HepG2 (cell line): ENCODE data around the gene CTIF.

Experiments
- ESRRA ChIP-seq: sonication (generic); formaldehyde crosslinking; IDR thresholded peaks from 2 replicates; pipeline ENCODE4 v1.5.1; 2020; ENCODE audit warnings: mild to moderate bottlenecking, low read depth, missing genetic modification reagents
- MAFG ChIP-seq: sonication (generic); formaldehyde crosslinking; IDR thresholded peaks from 2 replicates; pipeline ENCODE4 v1.5.1; 2020; ENCODE audit warnings: mild to moderate bottlenecking, missing genetic modification reagents
- NRL ChIP-seq: sonication (generic); formaldehyde crosslinking; IDR thresholded peaks from 2 replicates; pipeline ENCODE4 v1.5.0; 2020; ENCODE audit warnings: missing genetic modification reagents, mild to moderate bottlenecking, moderate library complexity, borderline replicate concordance
- POLR2G ChIP-seq: fragments of 200-400 bp; formaldehyde crosslinking; IDR thresholded peaks from 2 replicates; pipeline ENCODE4 v1.6.1; 2018; ENCODE audit warnings: mild to moderate bottlenecking, low read depth, low read length, moderate library complexity
- SIN3B ChIP-seq: fragments of 150-350 bp; IDR thresholded peaks from 2 replicates; pipeline ENCODE4 v1.6.1; 2014; ENCODE audit warnings: low read length
- SP1 ChIP-seq, 2 experiments: fragments of 450-650 bp in 1 of 2; sonication (generic) in 1 of 2; formaldehyde crosslinking in 1 of 2; IDR thresholded peaks; 2 replicates each; pipeline versions ENCODE4 v1.4.0 to v1.6.1; 2016 to 2020; ENCODE audit warnings: missing genetic modification reagents in 1 of 2
- YY1 ChIP-seq: IDR thresholded peaks from 2 replicates; pipeline ENCODE4 v1.6.1; 2011; ENCODE audit warnings: low read length, low read depth, moderate library complexity, mild to moderate bottlenecking; ENCODE audit not compliant: insufficient read depth, insufficient replicate concordance
- TF ChIP-seq, protein P1 (sequence below): sonication (generic); formaldehyde crosslinking; IDR thresholded peaks from 2 replicates; pipeline ENCODE4 v1.5.0; 2020; ENCODE audit warnings: mild to moderate bottlenecking, missing genetic modification reagents, moderate library complexity

DNA sequence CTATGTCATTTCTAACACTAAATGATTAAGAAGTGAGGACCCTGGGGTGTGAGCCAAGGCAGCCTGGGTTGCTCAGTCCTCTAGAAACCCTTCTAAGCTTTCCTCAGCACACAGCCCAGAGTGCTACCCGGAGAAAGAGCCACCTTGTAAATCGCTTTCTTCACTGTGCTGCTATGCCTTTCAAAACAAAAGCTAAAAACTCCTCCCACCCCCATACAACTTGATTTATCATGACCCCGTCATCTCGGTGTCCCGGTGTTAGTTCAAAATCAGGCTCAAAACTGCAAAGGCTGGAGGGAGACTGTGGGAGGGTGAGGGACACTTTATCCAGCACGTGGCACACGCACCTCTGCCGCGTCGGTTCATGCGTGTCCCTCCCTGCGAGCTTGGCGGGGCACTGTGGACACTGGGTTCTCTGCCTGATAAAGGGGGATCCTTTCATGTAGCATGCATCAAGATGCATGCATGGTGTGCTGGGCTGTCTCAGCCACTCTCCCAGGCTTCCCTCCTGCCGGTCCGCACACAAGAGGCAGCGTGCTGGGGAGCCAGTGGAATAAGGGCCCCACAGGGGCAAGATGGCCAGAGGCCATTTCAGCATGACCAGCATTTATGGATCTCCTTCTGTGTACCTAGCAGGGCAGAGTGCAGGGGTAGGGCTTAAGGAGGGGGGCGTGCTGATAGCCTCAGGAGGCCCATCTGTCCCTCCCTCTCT lies 241.5 kb downstream of the CTIF start:
- TF ChIP-seq, protein P1, sequence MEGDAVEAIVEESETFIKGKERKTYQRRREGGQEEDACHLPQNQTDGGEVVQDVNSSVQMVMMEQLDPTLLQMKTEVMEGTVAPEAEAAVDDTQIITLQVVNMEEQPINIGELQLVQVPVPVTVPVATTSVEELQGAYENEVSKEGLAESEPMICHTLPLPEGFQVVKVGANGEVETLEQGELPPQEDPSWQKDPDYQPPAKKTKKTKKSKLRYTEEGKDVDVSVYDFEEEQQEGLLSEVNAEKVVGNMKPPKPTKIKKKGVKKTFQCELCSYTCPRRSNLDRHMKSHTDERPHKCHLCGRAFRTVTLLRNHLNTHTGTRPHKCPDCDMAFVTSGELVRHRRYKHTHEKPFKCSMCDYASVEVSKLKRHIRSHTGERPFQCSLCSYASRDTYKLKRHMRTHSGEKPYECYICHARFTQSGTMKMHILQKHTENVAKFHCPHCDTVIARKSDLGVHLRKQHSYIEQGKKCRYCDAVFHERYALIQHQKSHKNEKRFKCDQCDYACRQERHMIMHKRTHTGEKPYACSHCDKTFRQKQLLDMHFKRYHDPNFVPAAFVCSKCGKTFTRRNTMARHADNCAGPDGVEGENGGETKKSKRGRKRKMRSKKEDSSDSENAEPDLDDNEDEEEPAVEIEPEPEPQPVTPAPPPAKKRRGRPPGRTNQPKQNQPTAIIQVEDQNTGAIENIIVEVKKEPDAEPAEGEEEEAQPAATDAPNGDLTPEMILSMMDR = no peak
- TF ChIP-seq MAFG (CRISPR knock-in tag) (no peak), YY1 (no peak), SIN3B (no peak), POLR2G (no peak), ESRRA (CRISPR knock-in tag) (no peak), NRL (no peak), SP1 (IDR thresholded peaks at IDR 0.05) (no peak), SP1 (CRISPR knock-in tag; IDR thresholded peaks at IDR 0.05) (no peak)
